ENCODE results near the gene EDC3. TPM values are rescaled to one million over a fixed set of nuclear protein-coding genes. Genes with fewer than 3 reads are reported as not detected.
A peak's percentile ranks its signal among the peaks of the same experiment; 100 is the strongest.

The EDC3 gene
- total and polyA plus RNA-seq, 2 of the 4 experiments (the other 2 are of a cell fraction): 16.8 to 38.0 TPM

DNA sequence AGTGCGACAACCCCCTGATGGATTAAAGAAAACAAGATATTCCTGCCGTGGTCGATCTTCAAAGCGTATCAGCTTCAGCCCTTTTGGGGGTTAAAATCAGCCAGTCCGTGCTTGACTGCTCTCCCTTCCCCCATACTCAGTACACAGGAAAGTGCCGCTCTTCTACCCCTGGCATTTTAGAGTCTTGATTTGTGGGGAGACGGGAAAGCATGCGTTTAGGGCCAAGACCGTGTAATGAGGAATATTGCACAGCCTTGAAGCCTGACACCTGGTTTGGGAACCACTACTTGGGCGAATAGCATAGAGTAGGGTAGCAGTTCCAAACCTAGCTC lies 540 bp upstream of the EDC3 start:
- peak; percentile 10; the same call in 1 of the 2 replicates for ATAC-seq (ENCODE audit: low read depth)
- no TSS peak for BruUV-seq (replicated peaks)
- H3K14ac ChIP-seq (replicated peaks; ENCODE audit: low read depth, low read length): peak overlapping the region; percentile 49; the same call in 1 of the 2 replicates

More for the DNA sequence above, 540 bp upstream of the EDC3 start:
- Histone ChIP-seq H2BK15ac (ENCODE audit: low read depth, low read length) (no peak overlapping the region), H4K20me1 (ENCODE audit: insufficient read depth, low read length) (0 out of 2 replicates have a peak, but pooled peaks cover 1% of the 10 kb centered on the region), H2AFZ (replicated peaks; ENCODE audit: low read length, poor library complexity) (peak overlapping the region; percentile 98), H3K4me2 (ENCODE audit: low read depth, low read length) (peak overlapping the region; percentile 87), H3K9me3 (ENCODE audit: control insufficient read depth, insufficient read depth, low read length) (no peaks in the 10 kb centered on the region), H3K56ac (ENCODE audit: extremely low read depth, insufficient read depth, low read length) (peak overlapping the region; percentile 38), H3K36me3 (ENCODE audit: control insufficient read depth, insufficient read depth, low read length) (no peaks in the 10 kb centered on the region), H3K27ac (ENCODE audit: insufficient read depth, low read length) (peak overlapping the region; percentile 54), H2BK5ac (ENCODE audit: low read depth, low read length, poor library complexity, severe bottlenecking) (peak overlapping the region; percentile 54), H3K79me1 (ENCODE audit: low read depth in 1 of 2, low read length in 2 of 2) (peaks cover 15 to 41% of the 10 kb centered on the region in 2 experiments), H3K9ac (ENCODE audit: low read depth, low read length) (peak overlapping the region; percentile 62), H2BK20ac (ENCODE audit: low read depth, low read length) (no peak overlapping the region), H3K4ac (ENCODE audit: low read depth, low read length) (peak overlapping the region; percentile 31; the same call in 1 of the 2 replicates), H2BK120ac (ENCODE audit: low read depth, low read length) (no peak overlapping the region), H3K27me3 (ENCODE audit: control insufficient read depth, insufficient read depth, low read length) (peaks cover 2% of the 10 kb centered on the region), H4K91ac (ENCODE audit: insufficient read depth, low read depth, low read length) (0 out of 2 replicates have a peak overlapping the region, but pooled peaks have one; percentile 60), H2AK9ac (replicated peaks; ENCODE audit: low read depth, low read length, poor library complexity) (peak overlapping the region; percentile 98), H3K18ac (ENCODE audit: low read depth, low read length) (no peak overlapping the region), H3K23ac (ENCODE audit: low read depth, low read length) (no peak overlapping the region), H4K8ac (ENCODE audit: low read depth in 2 of 2, low read length in 2 of 2) (peak overlapping the region; percentile 90 to 98), H3K4me1 (ENCODE audit: control insufficient read depth, insufficient read depth, low read length) (peaks cover 2% of the 10 kb centered on the region), H3K4me3 (ENCODE audit: insufficient read depth, low read depth, low read length) (peak overlapping the region; percentile 85), H4K5ac (ENCODE audit: low read depth, low read length) (peak overlapping the region; percentile 57), H3K9me1 (ENCODE audit: insufficient read depth, low read length) (0 out of 2 replicates have a peak, but pooled peaks cover 4% of the 10 kb centered on the region), H2AK5ac (ENCODE audit: low read depth, low read length) (no peak overlapping the region)
- no CpG with 5 or more reads among the region's 10 CpGs for WGBS, 2 experiments (ENCODE audit: extremely low coverage in 2 of 2, insufficient read length in 1 of 2)
- intact Hi-C loops (cut with micrococcal nuclease): loop anchor here (10.0 kb wide), 1 partner anchor 58 kb away; no protein-coding TSS in a partner anchor
- ChIA-PET CTCF (no interaction called here), POLR2A (ENCODE audit: unreplicated experiment) (no interaction called here)
- dilution Hi-C loops (cut with HindIII; ENCODE audit: low sequenced_read_pairs, unreplicated experiment): no loop called here
- DNase-seq: no peak
- TF ChIP-seq RCOR1 (IDR thresholded peaks at IDR 0.05; ENCODE audit: insufficient replicate concordance, low read length) (no peak), MAZ (IDR thresholded peaks at IDR 0.05; ENCODE audit: borderline replicate concordance, low read depth, low read length) (no peak), FOS (IDR thresholded peaks at IDR 0.05; ENCODE audit: low read depth, low read length) (no peak), RFX5 (IDR thresholded peaks at IDR 0.05; ENCODE audit: low read depth, low read length) (no peak), SMC3 (IDR thresholded peaks at IDR 0.05; ENCODE audit: low read depth, low read length) (no peak), POLR2A (IDR thresholded peaks at IDR 0.05; ENCODE audit: low read depth, low read length) (no peak), USF2 (IDR thresholded peaks at IDR 0.05; ENCODE audit: low read depth, low read length) (no peak), CEBPB (IDR thresholded peaks at IDR 0.05; ENCODE audit: low read depth, low read length) (no peak), BHLHE40 (IDR thresholded peaks at IDR 0.05; ENCODE audit: low read depth, low read length) (no peak), CHD1 (IDR thresholded peaks at IDR 0.05; ENCODE audit: low read depth, low read length) (no peak), MXI1 (IDR thresholded peaks at IDR 0.05; ENCODE audit: borderline replicate concordance, low read depth, low read length) (no peak)
- TF ChIP-seq, protein P1, sequence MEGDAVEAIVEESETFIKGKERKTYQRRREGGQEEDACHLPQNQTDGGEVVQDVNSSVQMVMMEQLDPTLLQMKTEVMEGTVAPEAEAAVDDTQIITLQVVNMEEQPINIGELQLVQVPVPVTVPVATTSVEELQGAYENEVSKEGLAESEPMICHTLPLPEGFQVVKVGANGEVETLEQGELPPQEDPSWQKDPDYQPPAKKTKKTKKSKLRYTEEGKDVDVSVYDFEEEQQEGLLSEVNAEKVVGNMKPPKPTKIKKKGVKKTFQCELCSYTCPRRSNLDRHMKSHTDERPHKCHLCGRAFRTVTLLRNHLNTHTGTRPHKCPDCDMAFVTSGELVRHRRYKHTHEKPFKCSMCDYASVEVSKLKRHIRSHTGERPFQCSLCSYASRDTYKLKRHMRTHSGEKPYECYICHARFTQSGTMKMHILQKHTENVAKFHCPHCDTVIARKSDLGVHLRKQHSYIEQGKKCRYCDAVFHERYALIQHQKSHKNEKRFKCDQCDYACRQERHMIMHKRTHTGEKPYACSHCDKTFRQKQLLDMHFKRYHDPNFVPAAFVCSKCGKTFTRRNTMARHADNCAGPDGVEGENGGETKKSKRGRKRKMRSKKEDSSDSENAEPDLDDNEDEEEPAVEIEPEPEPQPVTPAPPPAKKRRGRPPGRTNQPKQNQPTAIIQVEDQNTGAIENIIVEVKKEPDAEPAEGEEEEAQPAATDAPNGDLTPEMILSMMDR (conservative IDR thresholded peaks at IDR 0.05; ENCODE audit: low read depth, low read length): no peak
- TF ChIP-seq, protein P2, sequence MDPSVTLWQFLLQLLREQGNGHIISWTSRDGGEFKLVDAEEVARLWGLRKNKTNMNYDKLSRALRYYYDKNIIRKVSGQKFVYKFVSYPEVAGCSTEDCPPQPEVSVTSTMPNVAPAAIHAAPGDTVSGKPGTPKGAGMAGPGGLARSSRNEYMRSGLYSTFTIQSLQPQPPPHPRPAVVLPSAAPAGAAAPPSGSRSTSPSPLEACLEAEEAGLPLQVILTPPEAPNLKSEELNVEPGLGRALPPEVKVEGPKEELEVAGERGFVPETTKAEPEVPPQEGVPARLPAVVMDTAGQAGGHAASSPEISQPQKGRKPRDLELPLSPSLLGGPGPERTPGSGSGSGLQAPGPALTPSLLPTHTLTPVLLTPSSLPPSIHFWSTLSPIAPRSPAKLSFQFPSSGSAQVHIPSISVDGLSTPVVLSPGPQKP (IDR thresholded peaks at IDR 0.05; ENCODE audit: borderline replicate concordance, low read depth, low read length): no peak
- in situ Hi-C loops (cut with MboI; ENCODE audit: low sequenced_read_pairs): no loop called here

All from IMR-90 (cell line).